ENCODE data around the gene CDC42BPG.

DNA sequence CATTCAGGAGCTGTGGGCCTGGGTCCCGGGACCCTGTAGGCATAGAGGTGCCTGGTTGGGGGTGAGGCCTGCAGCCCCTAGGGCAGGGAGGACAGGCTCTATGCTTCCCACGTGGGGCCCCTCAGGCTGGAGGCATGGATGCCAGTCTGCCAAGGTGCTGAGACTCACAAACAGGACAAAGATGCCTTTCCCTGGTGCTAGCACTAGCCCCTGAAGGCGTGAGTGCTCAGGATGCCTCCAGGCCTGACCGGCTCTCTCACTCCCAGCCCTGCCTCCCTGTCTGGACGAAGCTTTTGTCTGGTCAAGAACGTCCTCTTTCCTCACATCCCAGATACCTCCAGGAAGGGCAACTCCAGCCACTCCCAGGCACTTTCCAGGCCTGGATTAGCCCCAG is 2.1 kb downstream of the CDC42BPG start:
- TF ChIP-seq CBFB (IDR thresholded peaks at IDR 0.05; ENCODE audit: low read depth) (no peak), ATF7 (IDR thresholded peaks at IDR 0.05; ENCODE audit: low read depth) (no peak), RAD51 (IDR thresholded peaks at IDR 0.05) (no peak), GATAD2B (conservative IDR thresholded peaks at IDR 0.05; ENCODE audit: low read depth) (no peak), RAD21 (IDR thresholded peaks at IDR 0.05; ENCODE audit: insufficient read depth, low read depth, low read length) (no peak), YY1 (IDR thresholded peaks at IDR 0.05; ENCODE audit: low read depth, low read length) (no peak), EZH2 (IDR thresholded peaks at IDR 0.05; ENCODE audit: borderline replicate concordance, control insufficient read depth, low read depth, low read length) (no peak), RUNX3 (IDR thresholded peaks at IDR 0.05; ENCODE audit: low read length) (no peak), JUNB (IDR thresholded peaks at IDR 0.05) (no peak), REST (IDR thresholded peaks at IDR 0.05; ENCODE audit: low read depth, low read length) (no peak), PBX3 (IDR thresholded peaks at IDR 0.05; ENCODE audit: insufficient replicate concordance, low read depth, low read length) (no peak), HDAC6 (IDR thresholded peaks at IDR 0.05; ENCODE audit: unreplicated experiment) (no peak)
- TF ChIP-seq, protein P1, sequence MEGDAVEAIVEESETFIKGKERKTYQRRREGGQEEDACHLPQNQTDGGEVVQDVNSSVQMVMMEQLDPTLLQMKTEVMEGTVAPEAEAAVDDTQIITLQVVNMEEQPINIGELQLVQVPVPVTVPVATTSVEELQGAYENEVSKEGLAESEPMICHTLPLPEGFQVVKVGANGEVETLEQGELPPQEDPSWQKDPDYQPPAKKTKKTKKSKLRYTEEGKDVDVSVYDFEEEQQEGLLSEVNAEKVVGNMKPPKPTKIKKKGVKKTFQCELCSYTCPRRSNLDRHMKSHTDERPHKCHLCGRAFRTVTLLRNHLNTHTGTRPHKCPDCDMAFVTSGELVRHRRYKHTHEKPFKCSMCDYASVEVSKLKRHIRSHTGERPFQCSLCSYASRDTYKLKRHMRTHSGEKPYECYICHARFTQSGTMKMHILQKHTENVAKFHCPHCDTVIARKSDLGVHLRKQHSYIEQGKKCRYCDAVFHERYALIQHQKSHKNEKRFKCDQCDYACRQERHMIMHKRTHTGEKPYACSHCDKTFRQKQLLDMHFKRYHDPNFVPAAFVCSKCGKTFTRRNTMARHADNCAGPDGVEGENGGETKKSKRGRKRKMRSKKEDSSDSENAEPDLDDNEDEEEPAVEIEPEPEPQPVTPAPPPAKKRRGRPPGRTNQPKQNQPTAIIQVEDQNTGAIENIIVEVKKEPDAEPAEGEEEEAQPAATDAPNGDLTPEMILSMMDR (IDR thresholded peaks at IDR 0.05 in 2 of 3, conservative IDR thresholded peaks at IDR 0.05 in 1 of 3; ENCODE audit: control insufficient read depth in 2 of 3, extremely low read depth in 1 of 3, insufficient read depth in 1 of 3, low read depth in 3 of 3, low read length in 3 of 3): no peak
- TF ChIP-seq, protein P2, sequence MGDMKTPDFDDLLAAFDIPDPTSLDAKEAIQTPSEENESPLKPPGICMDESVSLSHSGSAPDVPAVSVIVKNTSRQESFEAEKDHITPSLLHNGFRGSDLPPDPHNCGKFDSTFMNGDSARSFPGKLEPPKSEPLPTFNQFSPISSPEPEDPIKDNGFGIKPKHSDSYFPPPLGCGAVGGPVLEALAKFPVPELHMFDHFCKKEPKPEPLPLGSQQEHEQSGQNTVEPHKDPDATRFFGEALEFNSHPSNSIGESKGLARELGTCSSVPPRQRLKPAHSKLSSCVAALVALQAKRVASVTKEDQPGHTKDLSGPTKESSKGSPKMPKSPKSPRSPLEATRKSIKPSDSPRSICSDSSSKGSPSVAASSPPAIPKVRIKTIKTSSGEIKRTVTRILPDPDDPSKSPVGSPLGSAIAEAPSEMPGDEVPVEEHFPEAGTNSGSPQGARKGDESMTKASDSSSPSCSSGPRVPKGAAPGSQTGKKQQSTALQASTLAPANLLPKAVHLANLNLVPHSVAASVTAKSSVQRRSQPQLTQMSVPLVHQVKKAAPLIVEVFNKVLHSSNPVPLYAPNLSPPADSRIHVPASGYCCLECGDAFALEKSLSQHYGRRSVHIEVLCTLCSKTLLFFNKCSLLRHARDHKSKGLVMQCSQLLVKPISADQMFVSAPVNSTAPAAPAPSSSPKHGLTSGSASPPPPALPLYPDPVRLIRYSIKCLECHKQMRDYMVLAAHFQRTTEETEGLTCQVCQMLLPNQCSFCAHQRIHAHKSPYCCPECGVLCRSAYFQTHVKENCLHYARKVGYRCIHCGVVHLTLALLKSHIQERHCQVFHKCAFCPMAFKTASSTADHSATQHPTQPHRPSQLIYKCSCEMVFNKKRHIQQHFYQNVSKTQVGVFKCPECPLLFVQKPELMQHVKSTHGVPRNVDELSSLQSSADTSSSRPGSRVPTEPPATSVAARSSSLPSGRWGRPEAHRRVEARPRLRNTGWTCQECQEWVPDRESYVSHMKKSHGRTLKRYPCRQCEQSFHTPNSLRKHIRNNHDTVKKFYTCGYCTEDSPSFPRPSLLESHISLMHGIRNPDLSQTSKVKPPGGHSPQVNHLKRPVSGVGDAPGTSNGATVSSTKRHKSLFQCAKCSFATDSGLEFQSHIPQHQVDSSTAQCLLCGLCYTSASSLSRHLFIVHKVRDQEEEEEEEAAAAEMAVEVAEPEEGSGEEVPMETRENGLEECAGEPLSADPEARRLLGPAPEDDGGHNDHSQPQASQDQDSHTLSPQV (IDR thresholded peaks at IDR 0.05): no peak
